GM23338 (cell line): ENCODE measurements around the gene C3orf62. TPM values are rescaled to one million over a fixed set of nuclear protein-coding genes. Genes with fewer than 3 reads are reported as not detected.

Source experiments
- ATAC-seq: fragments of 200-7000 bp; cut with Tn5 transposase; 3 replicates; pipeline ENCODE4 v1.9.1; 2020
- DNase-seq: peaks from one replicate; pipeline ENCODE4 v3.0.0-alpha.2; 2015; ENCODE audit warnings: low spot score
- H2AFZ ChIP-seq: fragments of 200-600 bp; sonication (generic); 2 replicates; pipeline ENCODE4 v1.8.0; 2016; ENCODE audit warnings: antibody characterized with exemption, mild to moderate bottlenecking, moderate library complexity
- H3F3A ChIP-seq: fragments of 200-600 bp; sonication (generic); replicated peaks from 2 replicates; pipeline ENCODE4 v1.8.0; 2017; ENCODE audit warnings: antibody characterized with exemption, mixed run types, low read depth
- H3K27ac ChIP-seq: fragments of 200-600 bp; sonication (generic); 2 replicates; pipeline ENCODE4 v1.6.1; 2016; ENCODE audit warnings: low read depth
- H3K27me3 ChIP-seq: fragments of 200-600 bp; sonication (generic); 2 replicates; pipeline ENCODE4 v1.8.0; 2016; ENCODE audit warnings: mild to moderate bottlenecking, mixed run types, moderate library complexity; ENCODE audit not compliant: insufficient read depth
- H3K36me3 ChIP-seq: fragments of 200-600 bp; sonication (generic); 2 replicates; pipeline ENCODE4 v1.8.0; 2016; ENCODE audit warnings: mild to moderate bottlenecking; ENCODE audit not compliant: insufficient read depth
- H3K4me1 ChIP-seq: fragments of 200-600 bp; sonication (generic); 2 replicates; pipeline ENCODE4 v1.8.0; 2016; ENCODE audit warnings: mild to moderate bottlenecking, moderate library complexity; ENCODE audit not compliant: insufficient read depth
- H3K4me2 ChIP-seq: fragments of 200-600 bp; sonication (generic); 2 replicates; pipeline ENCODE4 v1.7.1; 2017; ENCODE audit warnings: mixed run types
- H3K4me3 ChIP-seq: fragments of 200-600 bp; sonication (generic); 2 replicates; pipeline ENCODE4 v1.6.1; 2016; ENCODE audit warnings: mixed run types
- H3K79me2 ChIP-seq: fragments of 200-600 bp; sonication (generic); replicated peaks from 2 replicates; pipeline ENCODE4 v1.8.0; 2017; ENCODE audit warnings: mild to moderate bottlenecking; ENCODE audit not compliant: insufficient read depth
- H3K9me2 ChIP-seq: fragments of 200-600 bp; sonication (generic); 2 replicates; pipeline ENCODE4 v1.8.0; 2017; ENCODE audit not compliant: insufficient read depth
- H4K20me1 ChIP-seq: fragments of 200-600 bp; sonication (generic); replicated peaks from 2 replicates; pipeline ENCODE4 v1.8.0; 2017; ENCODE audit warnings: mild to moderate bottlenecking; ENCODE audit not compliant: insufficient read depth
- H3K27ac Mint-ChIP-seq: 2 replicates; pipeline ENCODE4 v1.8.0; 2020; ENCODE audit warnings: inconsistent platforms, mild to moderate bottlenecking, moderate library complexity, mixed read lengths
- H3K27me3 Mint-ChIP-seq: 3 replicates; pipeline ENCODE4 v1.8.0; 2022; ENCODE audit warnings: low read depth, mild to moderate bottlenecking, moderate library complexity, mixed read lengths, inconsistent platforms; ENCODE audit not compliant: insufficient read depth, poor library complexity
- H3K36me3 Mint-ChIP-seq: 3 replicates; pipeline ENCODE4 v1.8.0; 2021; ENCODE audit warnings: low read depth, mild to moderate bottlenecking, inconsistent platforms, moderate library complexity, mixed read lengths
- H3K4me1 Mint-ChIP-seq: 3 replicates; pipeline ENCODE4 v1.8.0; 2020; ENCODE audit warnings: mild to moderate bottlenecking, inconsistent platforms, mixed read lengths
- H3K4me3 Mint-ChIP-seq: 3 replicates; pipeline ENCODE4 v1.8.0; 2021; ENCODE audit warnings: moderate library complexity, mild to moderate bottlenecking, inconsistent platforms, mixed read lengths
- H3K9me3 Mint-ChIP-seq: 3 replicates; pipeline ENCODE4 v1.8.0; 2020; ENCODE audit warnings: moderate library complexity, mild to moderate bottlenecking, inconsistent platforms, mixed read lengths
- CREB1 ChIP-seq: fragments of 250-450 bp; sonication (Bioruptor Pico); IDR thresholded peaks from 2 replicates; pipeline ENCODE4 v1.5.0; 2020; ENCODE audit warnings: low read depth, mild to moderate bottlenecking, moderate library complexity
- CTCF ChIP-seq, 2 experiments: fragments of 200-600 bp in 1 of 2; sonication (generic) in 1 of 2; conservative IDR thresholded peaks; 2 replicates each; pipeline versions ENCODE4 v1.5.1 to v1.6.1; 2016 to 2017; ENCODE audit warnings: antibody characterized with exemption in 2 of 2, low read depth in 2 of 2, mild to moderate bottlenecking in 2 of 2, moderate library complexity in 1 of 2
- ETS1 ChIP-seq: IDR thresholded peaks from 2 replicates; pipeline ENCODE4 v1.6.1; 2016; ENCODE audit warnings: antibody characterized with exemption
- EZH2 ChIP-seq: fragments of 200-600 bp; sonication (generic); IDR thresholded peaks from one replicate; pipeline ENCODE4 v1.8.0; 2017; ENCODE audit warnings: antibody characterized with exemption, mild to moderate bottlenecking, low read depth; ENCODE audit not compliant: unreplicated experiment
- EZH2phosphoT487 ChIP-seq: fragments of 200-600 bp; sonication (generic); IDR thresholded peaks from one replicate; pipeline ENCODE4 v1.8.1; 2018; ENCODE audit warnings: antibody characterized with exemption; ENCODE audit not compliant: unreplicated experiment
- JUNB ChIP-seq: IDR thresholded peaks from one replicate; pipeline ENCODE4 v1.6.1; 2016; ENCODE audit warnings: antibody characterized with exemption; ENCODE audit not compliant: unreplicated experiment
- NANOG ChIP-seq: IDR thresholded peaks from 2 replicates; pipeline ENCODE4 v1.6.1; 2016; ENCODE audit warnings: antibody characterized with exemption, borderline replicate concordance
- POLR2AphosphoS5 ChIP-seq: IDR thresholded peaks from 2 replicates; pipeline ENCODE4 v1.6.1; 2016; ENCODE audit warnings: antibody characterized with exemption, low read depth
- REST ChIP-seq: IDR thresholded peaks from one replicate; pipeline ENCODE4 v1.6.1; 2018; ENCODE audit warnings: antibody characterized with exemption; ENCODE audit not compliant: unreplicated experiment
- STAT1 ChIP-seq: IDR thresholded peaks from one replicate; pipeline ENCODE4 v1.6.1; 2016; ENCODE audit warnings: antibody characterized with exemption; ENCODE audit not compliant: unreplicated experiment
- ZNF114 ChIP-seq: fragments of 250-450 bp; sonication (Bioruptor Pico); IDR thresholded peaks from 2 replicates; pipeline ENCODE4 v1.5.0; 2020; ENCODE audit warnings: mild to moderate bottlenecking, moderate library complexity
- ZNF331 ChIP-seq: fragments of 250-450 bp; sonication (Bioruptor Pico); IDR thresholded peaks from 2 replicates; pipeline ENCODE4 v1.5.0; 2020; ENCODE audit warnings: low read depth, mild to moderate bottlenecking, moderate library complexity
- ZNF462 ChIP-seq: fragments of 250-450 bp; sonication (Bioruptor Pico); IDR thresholded peaks from 2 replicates; pipeline ENCODE4 v1.5.0; 2020; ENCODE audit warnings: mild to moderate bottlenecking, moderate library complexity
- polyA plus RNA-seq: library from polyadenylated mRNA; unstranded; fragments of >200 nt; fragmentation: Nextera tagmentation; extraction: Ambion mirVana; gene quantifications from 2 replicates; pipeline ENCODE4 v1.2.1, GENCODE V29; 2016
- total RNA-seq: library from RNA; depleted of rRNA; stranded (reverse); fragments of >200 nt; shearing (Covaris generic); gene quantifications from 2 replicates; pipeline ENCODE4 v1.2.3, GENCODE V29; 2014

C3orf62 gene
- total and polyA plus RNA-seq, 2 experiments from 2014 or later, result 1.6 to 2.4 TPM

GRCh38 chr3:49277383-49277775 is 347 bp upstream of the C3orf62 start:
- H3K27ac ChIP-seq, result peak overlapping the region; percentile 91
- peaks cover 15% of the 10 kb centered on the region for H3K4me1 Mint-ChIP-seq

More at GRCh38 chr3:49277383-49277775, 347 bp upstream of the C3orf62 start:
- H3K27me3 Mint-ChIP-seq, result peaks cover 14% of the 10 kb centered on the region
- H3K79me2 ChIP-seq, result no peaks in the 10 kb centered on the region
- H3K4me2 ChIP-seq, result peak overlapping the region; percentile 84
- H3K4me1 ChIP-seq, result peaks cover 11% of the 10 kb centered on the region
- H3K27me3 ChIP-seq, result no peaks in the 10 kb centered on the region
- peak overlapping the region; percentile 67 for H3K4me3 Mint-ChIP-seq
- H2AFZ ChIP-seq, result peak overlapping the region; percentile 99
- peaks cover 16% of the 10 kb centered on the region; the same call in 1 of the 2 replicates for H3F3A ChIP-seq
- peak overlapping the region; percentile 84 for H3K27ac Mint-ChIP-seq
- no peaks in the 10 kb centered on the region for H3K9me2 ChIP-seq
- H3K36me3 Mint-ChIP-seq, result peaks cover 29% of the 10 kb centered on the region
- peaks cover 4% of the 10 kb centered on the region; the same call in 1 of the 2 replicates for H3K36me3 ChIP-seq
- no peak for ATAC-seq
- H3K4me3 ChIP-seq, result peak overlapping the region; percentile 66
- no peak for DNase-seq
- H4K20me1 ChIP-seq, result no peaks in the 10 kb centered on the region
- no peaks in the 10 kb centered on the region for H3K9me3 Mint-ChIP-seq
- TF ChIP-seq ZNF462 (CRISPR knock-in tag) (no peak), EZH2phosphoT487 (no peak), EZH2 (no peak), CREB1 (CRISPR knock-in tag) (no peak), ETS1 (no peak), NANOG (no peak), ZNF114 (CRISPR knock-in tag) (no peak), CTCF (conservative IDR thresholded peaks at IDR 0.05; ENCODE audit: low read depth in 2 of 2) (no peak), POLR2AphosphoS5 (no peak), ZNF331 (CRISPR knock-in tag) (no peak), STAT1 (no peak), REST (no peak), JUNB (no peak)
